ENCODE measurements around the gene LCN1.

DNA sequence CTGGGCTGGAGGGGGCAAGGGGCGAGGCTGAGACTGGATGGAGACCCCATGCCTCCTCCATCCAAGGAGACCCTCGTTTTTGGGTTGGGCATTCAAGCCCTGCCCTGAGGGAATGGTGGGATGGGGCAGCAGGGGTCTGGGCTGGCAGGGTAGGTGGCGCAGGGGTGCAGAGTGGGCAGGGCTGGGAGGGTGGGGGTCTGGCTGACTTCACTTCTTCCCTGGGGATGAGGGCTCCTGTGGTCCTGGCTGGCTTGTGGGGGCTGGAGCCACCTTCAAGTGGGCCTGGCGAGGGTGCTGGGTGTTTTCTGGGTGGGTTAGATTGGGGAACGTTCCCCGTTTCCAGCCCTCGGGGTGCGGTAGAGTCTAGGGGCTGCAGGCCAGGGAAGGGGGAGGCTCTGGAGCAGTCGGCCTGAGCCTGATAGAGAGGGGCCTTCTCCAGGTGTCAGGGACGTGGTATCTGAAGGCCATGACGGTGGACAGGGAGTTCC lies 412 bp downstream of the LCN1 start:
- TF ChIP-seq, protein P1, sequence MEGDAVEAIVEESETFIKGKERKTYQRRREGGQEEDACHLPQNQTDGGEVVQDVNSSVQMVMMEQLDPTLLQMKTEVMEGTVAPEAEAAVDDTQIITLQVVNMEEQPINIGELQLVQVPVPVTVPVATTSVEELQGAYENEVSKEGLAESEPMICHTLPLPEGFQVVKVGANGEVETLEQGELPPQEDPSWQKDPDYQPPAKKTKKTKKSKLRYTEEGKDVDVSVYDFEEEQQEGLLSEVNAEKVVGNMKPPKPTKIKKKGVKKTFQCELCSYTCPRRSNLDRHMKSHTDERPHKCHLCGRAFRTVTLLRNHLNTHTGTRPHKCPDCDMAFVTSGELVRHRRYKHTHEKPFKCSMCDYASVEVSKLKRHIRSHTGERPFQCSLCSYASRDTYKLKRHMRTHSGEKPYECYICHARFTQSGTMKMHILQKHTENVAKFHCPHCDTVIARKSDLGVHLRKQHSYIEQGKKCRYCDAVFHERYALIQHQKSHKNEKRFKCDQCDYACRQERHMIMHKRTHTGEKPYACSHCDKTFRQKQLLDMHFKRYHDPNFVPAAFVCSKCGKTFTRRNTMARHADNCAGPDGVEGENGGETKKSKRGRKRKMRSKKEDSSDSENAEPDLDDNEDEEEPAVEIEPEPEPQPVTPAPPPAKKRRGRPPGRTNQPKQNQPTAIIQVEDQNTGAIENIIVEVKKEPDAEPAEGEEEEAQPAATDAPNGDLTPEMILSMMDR (IDR thresholded peaks at IDR 0.05; ENCODE audit: poor library complexity, severe bottlenecking), result no peak
- no peak for TF ChIP-seq POLR2AphosphoS5 (IDR thresholded peaks at IDR 0.05)

Measured in neural cell (in vitro differentiated cells).